HCT116 (cell line): ENCODE data around the gene SUSD3. TPM values are rescaled to one million over a fixed set of nuclear protein-coding genes. Genes with fewer than 3 reads are reported as not detected.

ENCODE experiments used
- ATAC-seq: fragments of 200-7000 bp; cut with Tn5 transposase; 2 replicates; pipeline ENCODE4 v1.9.1; 2020; ENCODE audit warnings: mild to moderate bottlenecking, moderate library complexity
- BruUV-seq: library from RNA; stranded (reverse); fragments of 400-500 nt; replicated peaks from 2 replicates; lab custom pipeline; 2021; lab: Mats Ljungman, UMichigan
- CTCF ChIA-PET: fragments of 300-600 bp; sonication (Branson Sonifier 250); formaldehyde crosslinking; loops from one replicate; lab custom pipeline; 2021; ENCODE audit warnings: antibody characterized with exemption; lab: Charles Lee
- POLR2A ChIA-PET: fragments of 300-600, 350-600 bp; sonication (Branson Sonifier 250); formaldehyde crosslinking; loops from one replicate; lab custom pipeline; 2021; ENCODE audit warnings: antibody characterized with exemption; lab: Charles Lee
- RAD21 ChIA-PET, 2 experiments: fragments of 300-600 bp; sonication (Branson Sonifier 250); formaldehyde crosslinking; loops; one replicate each; lab custom pipeline; 2023; ENCODE audit warnings: low total read pairs in 2 of 2; ENCODE audit not compliant: uncharacterized antibody in 2 of 2, unreplicated experiment in 2 of 2, low non-redundant PET in 1 of 2; lab: Charles Lee
- DNase-seq: peaks from one replicate; pipeline ENCODE4 v3.0.0-alpha.2; 2010; ENCODE audit warnings: low read depth, low spot score
- H2AFZ ChIP-seq: fragments of 200-600 bp; shearing (Covaris generic), sonication (generic); 2 replicates; pipeline ENCODE4 v1.6.1; 2017; ENCODE audit warnings: low read depth, mixed run types, mixed read lengths, antibody characterized with exemption, low read length; ENCODE audit not compliant: poor library complexity, severe bottlenecking
- H3K27ac ChIP-seq: 2 replicates; pipeline ENCODE4 v1.5.1; 2012; ENCODE audit warnings: low read depth, low read length
- H3K27me3 ChIP-seq: fragments of 200-600 bp; sonication (generic); 2 replicates; pipeline ENCODE4 v1.6.1; 2016; ENCODE audit warnings: mixed run types, low read length, mixed read lengths; ENCODE audit not compliant: insufficient read depth
- H3K36me3 ChIP-seq, 2 experiments: fragments of 200-500 bp in 1 of 2; fragments of 200-600 bp in 1 of 2; sonication (Bioruptor generic) in 1 of 2; sonication (generic) in 1 of 2; 2 replicates each; pipeline versions ENCODE4 v1.5.1 to v1.6.1; 2014 to 2016; ENCODE audit warnings: low read length in 2 of 2, inconsistent platforms in 1 of 2, mixed read lengths in 1 of 2, mixed run types in 1 of 2; ENCODE audit not compliant: insufficient read depth in 2 of 2, control insufficient read depth in 1 of 2
- H3K4me1 ChIP-seq, 2 experiments: fragments of 200-600 bp in 1 of 2; sonication (generic) in 1 of 2; 2 replicates each; pipeline versions ENCODE4 v1.5.1 to v1.6.1; 2012 to 2017; ENCODE audit warnings: low read length in 2 of 2, inconsistent platforms in 1 of 2, mild to moderate bottlenecking in 1 of 2, mixed read lengths in 1 of 2, mixed run types in 1 of 2, moderate library complexity in 1 of 2; ENCODE audit not compliant: insufficient read depth in 2 of 2, control insufficient read depth in 1 of 2
- H3K4me2 ChIP-seq: fragments of 200-600 bp; sonication (generic); 2 replicates; pipeline ENCODE4 v1.6.1; 2017; ENCODE audit warnings: mixed run types, low read length, mixed read lengths
- H3K4me3 ChIP-seq, 2 experiments: fragments of 200-600 bp in 1 of 2; sonication (generic) in 1 of 2; replicated peaks in 1 of 2; 2 replicates each; pipeline ENCODE4 v1.5.1; 2011 to 2016; ENCODE audit warnings: low read length in 2 of 2, control low read depth in 1 of 2, low read depth in 1 of 2, mild to moderate bottlenecking in 1 of 2, mixed read lengths in 1 of 2, mixed run types in 1 of 2
- H3K79me2 ChIP-seq: fragments of 200-600 bp; sonication (generic); 2 replicates; pipeline ENCODE4 v1.6.1; 2017; ENCODE audit warnings: mild to moderate bottlenecking, mixed run types, low read length, moderate library complexity, mixed read lengths; ENCODE audit not compliant: insufficient read depth
- H3K9ac ChIP-seq: fragments of 200-600 bp; sonication (generic); 2 replicates; pipeline ENCODE4 v1.6.1; 2016; ENCODE audit warnings: low read length, mixed read lengths
- H3K9me2 ChIP-seq: fragments of 200-600 bp; sonication (generic), shearing (Covaris generic); 2 replicates; pipeline ENCODE4 v1.6.1; 2017; ENCODE audit warnings: mixed run types, mild to moderate bottlenecking, moderate library complexity; ENCODE audit not compliant: insufficient read depth
- H3K9me3 ChIP-seq, 2 experiments: fragments of 200-500 bp in 1 of 2; fragments of 200-600 bp in 1 of 2; sonication (Bioruptor generic) in 1 of 2; sonication (generic) in 1 of 2; 2 replicates each; pipeline ENCODE4 v1.6.1; 2014 to 2017; ENCODE audit warnings: low read length in 2 of 2, mixed read lengths in 2 of 2, inconsistent platforms in 1 of 2, low read depth in 1 of 2, mild to moderate bottlenecking in 1 of 2, mixed run types in 1 of 2, moderate library complexity in 1 of 2; ENCODE audit not compliant: control insufficient read depth in 1 of 2, insufficient read depth in 1 of 2
- H4K20me1 ChIP-seq: fragments of 200-600 bp; sonication (generic), shearing (Covaris generic); 2 replicates; pipeline ENCODE4 v1.6.1; 2017; ENCODE audit warnings: mixed run types, mild to moderate bottlenecking, moderate library complexity; ENCODE audit not compliant: insufficient read depth
- ATF3 ChIP-seq: IDR thresholded peaks from 2 replicates; pipeline ENCODE4 v1.6.1; 2012
- CBX3 ChIP-seq: IDR thresholded peaks from 2 replicates; pipeline ENCODE4 v1.6.1; 2012; ENCODE audit warnings: low read depth
- CEBPB ChIP-seq: IDR thresholded peaks from 2 replicates; pipeline ENCODE4 v1.6.1; 2012; ENCODE audit warnings: low read depth
- CTCF ChIP-seq, 3 experiments: fragments of 200-600 bp in 1 of 3; sonication (generic) in 1 of 3; IDR thresholded peaks in 2 of 3; conservative IDR thresholded peaks in 1 of 3; 2 replicates each; pipeline ENCODE4 v1.5.1; 2012 to 2017; ENCODE audit warnings: low read depth in 2 of 3, low read length in 2 of 3, antibody characterized with exemption in 1 of 3, borderline replicate concordance in 1 of 3, control low read depth in 1 of 3, mild to moderate bottlenecking in 1 of 3, mixed read lengths in 1 of 3, mixed run types in 1 of 3, moderate library complexity in 1 of 3; ENCODE audit not compliant: insufficient read depth in 1 of 3
- EZH2 ChIP-seq: fragments of 200-600 bp; sonication (generic); IDR thresholded peaks from 2 replicates; pipeline ENCODE4 v1.6.1; 2017; ENCODE audit warnings: antibody characterized with exemption, mixed run types
- FOSL1 ChIP-seq: IDR thresholded peaks from 2 replicates; pipeline ENCODE4 v1.6.1; 2012; ENCODE audit warnings: low read depth
- POLR2AphosphoS5 ChIP-seq: IDR thresholded peaks from 2 replicates; pipeline ENCODE4 v1.6.1; 2011; ENCODE audit warnings: mild to moderate bottlenecking, low read depth, low read length, moderate library complexity
- REST ChIP-seq: IDR thresholded peaks from 2 replicates; pipeline ENCODE4 v1.6.1; 2012; ENCODE audit warnings: low read depth
- SP1 ChIP-seq: IDR thresholded peaks from 2 replicates; pipeline ENCODE4 v1.6.1; 2012; ENCODE audit warnings: low read depth
- ZBTB33 ChIP-seq: IDR thresholded peaks from 2 replicates; pipeline ENCODE4 v1.6.1; 2011; ENCODE audit warnings: mild to moderate bottlenecking, low read length, moderate library complexity; ENCODE audit not compliant: insufficient replicate concordance; ENCODE audit errors: extremely low read depth
- ZFX ChIP-seq: fragments of 450-650 bp; IDR thresholded peaks from 2 replicates; pipeline ENCODE4 v1.6.1; 2017
- ZNF274 ChIP-seq: fragments of 200-500 bp; sonication (Bioruptor generic); IDR thresholded peaks from 2 replicates; pipeline ENCODE4 v1.6.1; 2014; ENCODE audit warnings: mild to moderate bottlenecking, low read depth, low read length, inconsistent platforms
- intact Hi-C: fragments of 100-400 bp; cut with micrococcal nuclease; formaldehyde crosslinking; loops from 2 replicates; pipeline ENCODE4 v1.10.0; 2022
- total RNA-seq: library from RNA; stranded (reverse); gene quantifications from one replicate; pipeline ENCODE4 v1.2.1, GENCODE V29; 2021; ENCODE audit not compliant: unreplicated experiment

The SUSD3 gene
- total RNA-seq, 1 experiment from 2014 or later, result 11.3 TPM

- ChIA-PET CTCF (no interaction called here), POLR2A (no interaction called here), RAD21 (no interaction called here)
- Histone ChIP-seq H3K27ac (no peak overlapping the region), H3K9me2 (no peaks in the 10 kb centered on the region), H3K4me1 (no peaks in the 10 kb centered on the region), H3K27me3 (no peaks in the 10 kb centered on the region), H3K9ac (no peak overlapping the region), H3K4me2 (no peak overlapping the region), H4K20me1 (no peaks in the 10 kb centered on the region), H2AFZ (no peak overlapping the region), H3K9me3 (no peaks in the 10 kb centered on the region), H3K4me3 (no peak overlapping the region), H3K79me2 (no peaks in the 10 kb centered on the region), H3K36me3 (no peaks in the 10 kb centered on the region)
- TF ChIP-seq ATF3, result no peak
- no peak for TF ChIP-seq SP1
- no peak for TF ChIP-seq ZNF274
- no peak for TF ChIP-seq POLR2AphosphoS5
- no peak for TF ChIP-seq ZFX
- no peak for TF ChIP-seq CTCF (IDR thresholded peaks at IDR 0.05 in 2 of 3, conservative IDR thresholded peaks at IDR 0.05 in 1 of 3; ENCODE audit: borderline replicate concordance in 1 of 3, insufficient read depth in 1 of 3, low read depth in 2 of 3, low read length in 2 of 3)
- TF ChIP-seq ZBTB33, result no peak
- no peak for TF ChIP-seq REST
- TF ChIP-seq CBX3, result no peak
- TF ChIP-seq CEBPB, result no peak
- TF ChIP-seq EZH2, result no peak
- no peak for TF ChIP-seq FOSL1
- ATAC-seq, result no peak
- intact Hi-C loops, result no loop called here
- BruUV-seq, result no TSS peak
- DNase-seq, result no peak
Observed at GRCh38 chr9:93024986-93025630, 33.4 kb upstream of the SUSD3 start.
